ENCODE measurements around the gene MCM5. TPM values are rescaled to one million over a fixed set of nuclear protein-coding genes. Genes with fewer than 3 reads are reported as not detected.

The MCM5 gene
- total RNA-seq, 1 experiment from 2014 or later = 112 TPM

- Histone ChIP-seq H3K27ac (ENCODE audit: low read length) (no peak overlapping the region), H3K36me3 (ENCODE audit: low read depth, low read length) (no peaks in the 10 kb centered on the region), H3K79me2 (ENCODE audit: low read length) (no peaks in the 10 kb centered on the region), H3K4me2 (ENCODE audit: low read length) (no peak overlapping the region), H3K27me3 (ENCODE audit: low read length) (no peaks in the 10 kb centered on the region), H3K9me2 (replicated peaks; ENCODE audit: low read length) (no peaks in the 10 kb centered on the region), H3K4me1 (ENCODE audit: insufficient read depth, low read length) (no peaks in the 10 kb centered on the region), H3F3A (ENCODE audit: low read length, unreplicated experiment) (no peaks in the 10 kb centered on the region), H3K4me3 (ENCODE audit: low read length) (no peak overlapping the region), H2AFZ (ENCODE audit: low read length) (no peak overlapping the region), H3K9me3 (ENCODE audit: low read length) (no peaks in the 10 kb centered on the region), H3K9ac (ENCODE audit: low read length) (no peak overlapping the region), H4K20me1 (ENCODE audit: low read length) (no peaks in the 10 kb centered on the region)
- ChIA-PET POLR2A (ENCODE audit: unreplicated experiment) (no interaction called here), CTCF (no interaction called here)
- intact Hi-C loops (cut with micrococcal nuclease) = no loop called here
- no peak for TF ChIP-seq EZH2 (IDR thresholded peaks at IDR 0.05; ENCODE audit: low read length, unreplicated experiment)
- TF ChIP-seq CTCF (conservative IDR thresholded peaks at IDR 0.05; ENCODE audit: low read depth, low read length) = no peak
- no peak for TF ChIP-seq EZH2phosphoT487 (IDR thresholded peaks at IDR 0.05; ENCODE audit: borderline replicate concordance, low read length)
- ATAC-seq (no peak), DNase-seq (no peak)
- no TSS peak for BruUV-seq (replicated peaks)
Observed at GRCh38 chr22:35390933-35391332, 9.0 kb upstream of the MCM5 start.

GRCh38 chr22:35392357-35392756 lies 7.6 kb upstream of the MCM5 start:
- POLR2A ChIA-PET (ENCODE audit: unreplicated experiment) = interaction anchor here (0.7 kb wide), 1 partner anchor 801 kb away, joined by 13 read pairs; no protein-coding TSS in a partner anchor
- no peak for ATAC-seq

More at GRCh38 chr22:35392357-35392756, 7.6 kb upstream of the MCM5 start:
- H3K4me3 ChIP-seq (ENCODE audit: low read length) = no peak overlapping the region
- H3K27me3 ChIP-seq (ENCODE audit: low read length) = no peaks in the 10 kb centered on the region
- H3K79me2 ChIP-seq (ENCODE audit: low read length) = no peaks in the 10 kb centered on the region
- H3K9me2 ChIP-seq (replicated peaks; ENCODE audit: low read length) = no peaks in the 10 kb centered on the region
- CTCF ChIA-PET = no interaction called here
- H3K4me2 ChIP-seq (ENCODE audit: low read length) = no peak overlapping the region
- H2AFZ ChIP-seq (ENCODE audit: low read length) = no peak overlapping the region
- no peak for TF ChIP-seq CTCF (conservative IDR thresholded peaks at IDR 0.05; ENCODE audit: low read depth, low read length)
- no peak for TF ChIP-seq EZH2phosphoT487 (IDR thresholded peaks at IDR 0.05; ENCODE audit: borderline replicate concordance, low read length)
- TF ChIP-seq EZH2 (IDR thresholded peaks at IDR 0.05; ENCODE audit: low read length, unreplicated experiment) = no peak
- no peaks in the 10 kb centered on the region for H4K20me1 ChIP-seq (ENCODE audit: low read length)
- no peak overlapping the region for H3K9ac ChIP-seq (ENCODE audit: low read length)
- H3K9me3 ChIP-seq (ENCODE audit: low read length) = no peaks in the 10 kb centered on the region
- H3K36me3 ChIP-seq (ENCODE audit: low read depth, low read length) = no peaks in the 10 kb centered on the region
- intact Hi-C loops (cut with micrococcal nuclease) = no loop called here
- no peaks in the 10 kb centered on the region for H3F3A ChIP-seq (ENCODE audit: low read length, unreplicated experiment)
- no TSS peak for BruUV-seq (replicated peaks)
- no peaks in the 10 kb centered on the region for H3K4me1 ChIP-seq (ENCODE audit: insufficient read depth, low read length)
- no peak overlapping the region for H3K27ac ChIP-seq (ENCODE audit: low read length)
- no peak for DNase-seq

Data from PC-3 (cell line).